NCI-H2171 treated with DMSO at 0.1 percent for 48 hours (cell line): ENCODE results near the gene GNAS-AS1.

ENCODE experiments used
- DNase-seq: peaks from one replicate; lab custom pipeline; 2025; lab: John Stamatoyannopoulos, UW

GNAS-AS1 gene

DNA sequence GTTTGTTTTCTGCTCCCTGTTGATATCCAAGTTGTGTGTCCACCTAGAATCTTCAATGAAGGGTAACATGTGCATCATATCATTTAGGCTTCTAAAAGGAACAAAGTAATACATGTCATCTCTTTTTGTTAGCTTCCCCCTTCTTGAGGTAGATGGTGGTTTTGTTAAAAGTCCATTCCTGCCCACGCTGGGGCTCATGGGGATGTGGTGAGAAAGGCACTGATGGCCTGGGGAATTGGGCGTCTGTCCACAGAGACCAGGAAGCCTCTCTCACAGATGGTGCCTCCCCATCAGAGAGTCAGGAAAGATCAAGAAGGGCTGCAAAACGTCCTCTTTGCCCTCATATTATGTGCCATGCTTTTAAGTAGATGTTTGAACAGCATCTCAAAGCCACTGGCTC is 34.3 kb upstream of the GNAS-AS1 start:
- no peak for DNase-seq

DNA sequence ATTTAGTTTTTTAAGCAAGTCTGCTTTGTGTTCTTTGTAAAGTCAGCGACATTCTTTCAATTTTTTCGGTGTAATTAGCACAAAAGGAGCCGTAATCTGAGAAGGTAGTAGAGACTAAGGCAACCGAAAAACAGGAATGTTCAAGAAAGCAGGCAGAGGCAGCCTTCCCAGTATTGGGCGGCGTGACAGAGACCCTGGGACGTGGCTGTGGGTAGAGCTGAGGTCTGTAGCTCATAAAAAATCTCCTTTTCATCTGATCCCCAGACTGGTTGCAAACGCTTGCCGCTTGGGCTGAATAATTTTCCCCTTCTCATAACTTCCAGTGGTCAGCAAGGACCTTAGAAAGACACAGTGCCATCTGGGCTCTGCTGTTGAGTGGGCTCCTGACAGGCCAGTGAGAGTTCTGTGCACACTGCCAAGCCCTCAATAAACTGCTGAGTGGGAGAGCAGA is 32.6 kb upstream of the GNAS-AS1 start:
- DNase-seq, result no peak

DNA sequence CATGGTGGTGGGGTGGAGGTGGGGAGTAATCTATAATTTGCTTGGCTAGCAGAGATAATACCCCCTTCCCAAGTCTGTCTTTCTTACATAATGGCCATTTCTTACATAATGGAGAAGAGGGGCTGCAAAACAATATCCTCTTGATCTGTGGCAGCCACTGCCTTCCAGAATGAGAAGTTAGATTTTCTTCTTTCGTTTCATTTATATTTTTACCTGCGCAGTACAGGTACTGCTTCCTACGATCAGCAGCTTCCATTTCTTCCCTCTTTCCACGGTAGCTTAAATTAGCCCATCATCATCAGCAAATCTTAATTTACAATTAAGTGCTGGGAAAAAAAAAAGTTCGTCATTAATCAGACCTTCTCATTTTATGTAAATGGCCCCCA is 32.0 kb upstream of the GNAS-AS1 start:
- no peak for DNase-seq

DNA sequence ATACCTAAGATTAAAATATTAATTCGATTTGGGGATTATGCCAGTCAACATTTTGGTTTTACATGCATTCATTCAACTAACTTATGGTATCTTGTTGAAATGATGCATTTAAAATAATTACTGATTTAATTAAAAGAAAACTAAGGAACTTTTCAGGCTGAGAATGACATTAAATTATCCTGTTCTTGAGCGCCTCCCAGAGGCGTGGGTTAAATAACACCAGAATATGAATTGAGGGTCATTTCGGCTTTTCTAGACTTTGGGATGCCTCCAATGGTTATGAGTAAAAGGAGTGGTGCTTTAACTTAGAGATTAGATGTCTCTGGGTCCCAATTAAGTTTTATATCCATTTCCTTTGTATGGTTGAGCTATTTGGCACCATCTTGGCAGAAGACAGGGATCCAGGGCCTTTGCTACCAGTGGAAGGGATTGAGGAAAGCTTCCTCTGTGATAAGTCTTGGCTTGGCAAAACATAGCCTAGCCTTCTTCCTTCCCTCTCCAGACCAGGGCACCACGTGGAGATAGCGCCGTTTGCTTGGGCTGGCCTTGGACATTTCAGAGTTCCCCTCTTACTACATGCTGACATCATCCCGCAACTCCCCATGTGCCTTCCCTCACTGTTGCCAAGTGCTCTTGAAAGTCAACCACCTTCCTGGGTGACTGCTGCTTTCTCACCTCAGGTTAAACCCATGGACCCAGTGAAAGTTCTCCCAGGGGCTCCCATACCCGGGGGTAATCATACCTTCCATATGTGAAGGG is 30.5 kb upstream of the GNAS-AS1 start:
- DNase-seq, result no peak

DNA sequence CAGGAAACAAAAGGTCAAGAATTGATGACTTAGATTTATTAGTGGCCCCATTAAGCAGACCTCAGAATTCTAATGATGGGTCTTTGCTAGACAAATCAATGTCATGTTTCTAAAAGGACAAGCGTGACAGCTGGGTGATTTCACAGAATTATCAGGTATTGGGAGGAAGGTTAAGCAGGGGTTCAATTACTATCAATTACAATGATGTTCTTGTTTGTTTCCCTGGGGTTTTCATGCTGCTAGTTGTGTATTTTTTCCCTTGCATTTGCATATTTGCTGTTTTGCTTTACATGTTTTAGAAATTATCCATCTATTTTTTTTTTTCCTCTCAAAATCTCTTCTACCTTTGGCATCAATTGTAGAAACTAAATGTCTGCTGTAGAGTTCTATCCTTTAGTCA is 29.7 kb upstream of the GNAS-AS1 start:
- no peak for DNase-seq

DNA sequence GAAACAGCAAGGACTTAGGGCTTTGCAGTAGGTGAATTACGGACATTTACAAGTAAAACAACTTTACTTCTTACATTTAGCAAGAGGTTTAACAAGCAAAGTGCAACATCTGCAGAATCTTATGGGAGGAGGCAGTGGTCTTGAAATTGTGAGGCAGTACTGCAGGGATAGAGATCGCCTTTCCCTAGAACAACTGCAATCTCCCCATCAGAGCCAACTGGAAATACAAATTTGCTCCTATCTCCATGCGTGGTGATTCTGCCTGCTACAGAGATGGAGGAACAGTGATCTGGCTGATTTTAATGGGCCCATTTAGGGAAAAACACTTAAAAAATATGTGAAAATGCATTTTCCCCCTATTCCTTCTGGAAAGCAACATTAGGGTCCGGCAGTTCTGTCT is 27.7 kb upstream of the GNAS-AS1 start:
- no peak for DNase-seq

DNA sequence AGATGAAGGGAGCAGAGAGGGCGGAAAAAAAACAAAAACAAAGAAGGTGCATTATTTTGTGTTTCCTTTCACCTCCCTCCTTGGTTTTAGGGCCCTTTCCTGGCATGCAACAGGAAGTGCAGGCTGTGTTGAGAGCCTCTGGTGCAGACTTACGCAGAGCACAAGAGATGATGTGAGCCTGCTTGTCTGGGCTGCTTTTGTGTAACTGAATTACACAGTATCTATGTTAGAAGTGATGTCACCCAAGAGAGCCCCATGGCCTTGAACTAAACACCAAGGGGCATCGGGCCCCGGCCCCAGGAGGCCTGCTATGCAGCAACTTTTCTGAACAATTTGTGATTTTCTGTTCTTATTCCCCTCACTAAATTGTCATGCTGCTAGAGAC is 27.3 kb upstream of the GNAS-AS1 start:
- DNase-seq, result no peak

DNA sequence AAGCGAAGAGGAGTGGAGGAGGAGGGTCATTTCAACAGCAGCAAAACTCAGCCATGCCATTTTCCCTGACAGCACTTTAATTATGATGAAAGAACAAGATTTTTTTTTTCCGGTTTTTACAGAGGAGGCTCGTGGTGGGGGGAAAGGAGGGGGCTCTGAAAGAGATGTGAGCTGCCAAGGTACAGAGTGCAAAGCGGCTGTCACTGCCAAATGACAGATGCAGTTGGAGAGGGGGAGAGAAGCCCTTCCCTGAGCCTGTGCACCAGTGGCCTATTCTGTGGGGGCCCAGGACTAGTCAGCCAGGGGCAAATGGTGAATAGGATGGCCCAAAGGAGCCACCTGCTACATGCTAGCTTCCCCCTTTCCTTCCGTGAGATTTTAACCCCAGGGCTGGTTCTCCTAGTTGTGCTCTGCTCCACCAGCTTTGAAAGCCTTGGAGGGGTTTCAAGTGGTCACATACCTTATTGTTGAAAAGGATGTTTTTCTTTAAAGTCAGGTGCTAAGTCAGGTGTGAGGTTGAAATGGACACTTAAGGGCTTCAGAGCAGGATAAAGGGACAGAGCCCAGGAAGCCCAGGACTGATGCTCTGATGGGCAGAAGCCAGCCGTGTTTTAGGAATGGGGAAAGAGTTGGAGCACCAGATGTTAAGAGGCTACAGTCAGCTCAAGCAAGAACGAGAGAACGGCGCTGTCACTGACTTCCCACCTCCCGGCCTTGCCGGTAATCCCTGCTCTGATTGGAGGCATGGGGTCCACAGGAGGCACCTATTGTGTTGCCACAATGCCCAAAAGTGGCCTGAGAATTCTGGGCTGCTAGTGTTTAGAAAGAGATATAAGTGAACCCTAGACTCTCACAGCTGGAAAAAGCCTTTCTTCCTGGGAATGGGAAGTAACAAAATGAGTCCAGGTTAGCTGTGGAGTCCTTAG is 26.6 kb upstream of the GNAS-AS1 start:
- peak; percentile 35 for DNase-seq

DNA sequence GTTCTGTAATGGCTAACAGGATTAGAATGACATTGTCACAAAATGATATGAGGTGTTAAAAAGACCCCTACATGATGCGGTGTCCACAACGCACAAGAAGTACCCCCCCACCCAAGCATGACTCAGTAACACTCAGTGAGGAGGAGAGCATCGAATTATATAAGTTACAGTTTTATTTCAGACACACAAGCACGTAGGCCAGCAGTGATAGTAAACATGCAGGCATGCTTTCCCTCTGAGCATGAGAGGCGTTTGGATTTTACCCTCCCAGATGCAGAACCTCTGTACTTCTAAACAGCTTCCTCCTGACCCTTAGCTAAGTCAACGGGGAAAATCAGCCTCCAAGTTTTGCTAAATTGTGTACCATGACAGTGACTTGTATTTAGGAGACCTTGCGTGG is 25.7 kb upstream of the GNAS-AS1 start:
- DNase-seq, result no peak

DNA sequence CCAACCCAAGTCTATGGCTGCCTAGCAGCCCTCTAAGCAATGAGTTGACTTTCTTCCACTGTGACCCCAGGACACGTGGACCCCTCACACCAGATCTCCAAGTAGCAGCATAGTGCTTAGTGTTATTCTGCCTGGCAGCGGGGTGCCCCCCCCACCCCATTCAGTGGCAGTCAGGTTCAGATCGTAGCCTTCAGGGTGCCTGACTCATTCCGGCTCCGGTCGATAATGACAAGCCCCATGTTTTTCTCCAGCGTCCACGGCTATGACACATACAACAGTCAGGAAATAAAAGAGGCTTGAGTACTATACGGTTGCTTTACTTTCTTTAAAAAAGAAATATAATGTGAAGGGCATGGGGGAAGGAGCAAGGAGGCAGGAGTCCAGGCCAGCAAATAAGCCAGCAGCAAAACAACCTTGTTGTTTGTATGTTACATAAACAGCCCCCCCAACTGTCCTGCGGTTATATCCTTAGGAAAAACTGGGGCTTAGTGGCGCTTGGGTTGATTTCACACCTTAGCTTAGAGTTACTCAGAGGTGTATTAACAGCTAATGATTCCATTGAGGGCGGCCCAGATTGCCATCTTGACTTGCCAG is 24.9 kb upstream of the GNAS-AS1 start:
- DNase-seq, result no peak

DNA sequence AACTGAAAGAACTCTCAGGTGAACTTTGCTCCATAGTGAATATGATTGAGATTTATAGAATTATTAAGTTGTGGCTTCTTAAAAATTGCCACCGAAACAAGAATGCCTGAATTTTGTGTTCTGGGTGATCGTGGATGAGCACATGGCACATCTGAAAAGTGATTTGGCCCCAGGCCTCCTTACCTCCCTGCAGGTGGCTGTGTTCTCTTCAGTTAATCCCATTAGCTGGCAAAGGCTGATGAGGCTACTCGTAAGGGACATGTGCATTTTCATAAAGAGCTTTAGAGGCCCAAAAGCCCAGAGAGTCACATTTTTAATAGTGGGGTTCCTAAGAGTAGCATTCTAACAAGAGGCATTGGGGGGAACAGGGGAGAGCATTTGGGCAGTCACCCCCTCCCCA is 24.4 kb upstream of the GNAS-AS1 start:
- DNase-seq, result no peak

DNA sequence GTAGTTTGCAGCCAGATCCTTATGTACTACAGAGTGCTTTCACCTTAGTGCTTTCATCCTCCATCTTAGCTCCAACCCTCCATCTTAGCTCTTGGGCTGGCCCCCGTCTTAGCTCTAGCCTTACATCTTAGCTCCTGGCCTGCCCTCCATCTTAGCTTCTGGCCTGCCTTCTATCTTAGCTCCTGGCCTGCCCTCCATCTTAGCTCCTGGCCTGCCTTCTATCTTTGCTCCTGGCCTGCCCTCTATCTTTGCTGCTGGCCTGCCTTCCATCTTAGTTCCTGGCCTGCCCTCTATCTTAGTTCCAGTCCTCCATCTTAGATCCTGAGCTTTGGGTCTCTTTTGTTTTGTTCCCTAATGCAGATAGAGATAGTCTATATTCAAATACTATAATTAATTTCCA is 23.8 kb upstream of the GNAS-AS1 start:
- DNase-seq, result no peak

DNA sequence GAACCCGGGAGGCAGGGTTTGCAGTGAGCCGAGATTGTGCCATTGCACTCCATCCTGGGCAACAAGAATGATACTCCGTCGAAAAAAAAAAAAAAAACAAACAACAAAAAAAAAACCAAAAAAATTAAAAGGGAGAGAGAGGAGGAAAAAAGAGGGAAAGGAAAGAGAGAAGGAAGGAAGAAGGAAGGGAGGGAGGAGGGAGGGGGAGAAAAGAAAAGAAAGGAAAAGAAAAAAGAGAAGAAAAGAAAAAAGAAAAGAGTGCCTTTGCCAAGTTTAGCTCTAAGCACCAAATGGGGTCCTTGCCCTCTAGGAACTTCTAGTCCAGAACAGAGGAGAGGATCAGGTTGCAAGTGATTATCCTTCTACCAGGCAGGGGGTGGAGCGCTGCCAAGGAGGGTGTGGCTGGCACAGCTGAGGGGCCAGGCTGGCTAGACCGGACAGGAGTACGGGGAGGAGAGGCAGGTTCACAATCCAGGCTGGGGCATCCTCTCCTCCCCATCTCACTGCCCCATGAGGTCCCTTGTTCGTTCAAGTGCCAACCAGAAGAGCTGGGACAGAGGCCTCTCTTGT is 20.9 kb upstream of the GNAS-AS1 start:
- DNase-seq, result no peak

DNA sequence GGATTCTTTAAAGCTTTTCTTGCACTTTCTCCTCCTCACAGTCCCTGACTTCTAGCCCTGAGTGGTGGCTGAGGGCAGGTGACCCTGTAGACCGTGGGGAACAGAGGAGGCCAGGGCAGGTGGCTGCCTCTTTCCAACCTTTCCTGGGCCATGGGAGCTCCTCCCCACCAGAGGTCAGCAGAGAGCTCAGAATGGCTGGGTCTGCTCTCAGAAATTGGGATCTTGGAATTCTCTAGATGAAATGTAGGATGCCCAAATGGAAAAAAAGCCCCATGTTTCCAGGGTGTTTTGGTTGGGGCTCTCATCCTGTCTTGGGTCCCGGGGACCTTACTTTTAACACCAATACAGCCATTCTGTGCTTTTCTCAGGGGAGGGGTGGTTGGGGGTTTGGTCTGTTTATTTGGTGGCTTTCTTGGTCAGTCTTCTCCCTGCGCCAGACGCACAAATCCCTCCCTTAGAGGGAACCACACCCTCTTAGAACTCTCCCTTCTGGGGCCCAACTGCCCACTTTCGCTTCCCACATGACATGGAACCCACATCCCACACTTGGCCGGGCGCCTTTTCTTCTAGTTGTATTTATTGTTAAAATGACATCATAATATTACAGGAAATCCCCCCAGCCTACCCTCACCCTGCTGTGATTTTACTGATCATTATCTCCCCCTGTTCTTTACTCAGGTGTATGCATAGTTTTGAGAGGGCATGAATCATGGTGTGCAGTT is 19.8 kb upstream of the GNAS-AS1 start:
- peak; percentile 83 for DNase-seq

DNA sequence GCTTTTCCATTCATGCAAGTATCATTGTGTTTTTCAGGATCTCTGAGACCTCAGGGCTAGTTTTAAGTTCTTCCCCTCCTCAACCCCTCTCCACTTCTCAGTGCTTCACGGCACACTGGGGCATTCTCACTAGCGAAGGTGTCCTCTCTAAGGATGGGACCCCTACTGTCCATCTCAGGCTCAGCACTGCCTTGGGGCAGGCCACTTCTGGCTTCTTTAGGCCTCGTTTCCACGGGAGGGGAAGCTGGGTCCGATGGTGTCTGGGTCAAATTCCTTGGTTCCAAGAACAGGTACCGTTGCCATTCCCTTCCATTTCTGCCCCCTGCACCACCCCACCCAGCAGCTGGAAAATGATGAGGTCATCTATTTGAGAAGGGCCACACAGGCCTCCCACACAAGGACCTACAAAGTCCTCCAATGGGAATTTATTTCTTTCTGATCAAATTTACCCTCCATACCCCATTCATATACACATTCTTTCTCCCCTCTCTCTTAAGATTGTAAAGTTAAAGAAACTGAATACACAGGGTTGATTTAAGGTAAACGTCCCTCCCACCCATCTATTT is 19.0 kb upstream of the GNAS-AS1 start:
- no peak for DNase-seq

DNA sequence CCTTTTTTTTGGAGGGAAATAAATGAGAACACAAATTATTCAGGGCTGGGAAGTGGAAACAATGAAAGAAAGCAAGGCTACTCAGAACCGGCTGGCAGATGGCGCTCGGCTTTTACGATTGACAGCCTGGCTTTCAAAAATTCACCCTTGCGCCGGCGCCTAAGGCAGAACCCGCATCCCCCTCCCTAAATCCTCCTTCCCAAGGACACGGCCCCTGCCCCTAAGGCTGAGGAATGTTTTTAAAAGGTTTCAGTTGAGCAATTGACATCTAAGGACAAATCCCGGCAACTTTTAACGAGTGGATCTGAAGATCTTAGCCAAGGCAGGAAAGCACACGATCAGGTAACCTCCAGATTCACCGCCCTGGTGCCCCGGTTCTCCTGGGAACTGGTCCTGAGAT is 18.1 kb upstream of the GNAS-AS1 start:
- peak; percentile 70 for DNase-seq

DNA sequence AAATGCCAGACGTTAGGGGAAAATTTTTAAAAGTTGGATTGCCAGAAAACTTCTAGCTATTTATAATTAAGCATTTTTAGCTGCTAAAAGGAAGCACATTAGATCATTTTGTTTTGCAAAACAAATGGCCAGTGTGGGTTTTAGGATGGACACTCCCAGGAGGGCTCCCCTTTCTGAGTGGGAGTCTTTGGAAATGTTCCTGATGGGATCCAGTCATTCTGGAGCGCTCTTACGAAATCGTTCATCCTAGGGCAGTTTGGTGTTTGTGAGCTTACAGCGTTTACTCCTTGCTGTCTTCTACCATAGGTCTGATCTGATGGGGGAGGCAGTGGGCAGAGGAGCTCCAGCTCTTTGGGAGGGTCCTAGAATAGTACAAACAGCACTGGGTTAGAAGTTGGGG is 16.5 kb upstream of the GNAS-AS1 start:
- DNase-seq, result no peak

DNA sequence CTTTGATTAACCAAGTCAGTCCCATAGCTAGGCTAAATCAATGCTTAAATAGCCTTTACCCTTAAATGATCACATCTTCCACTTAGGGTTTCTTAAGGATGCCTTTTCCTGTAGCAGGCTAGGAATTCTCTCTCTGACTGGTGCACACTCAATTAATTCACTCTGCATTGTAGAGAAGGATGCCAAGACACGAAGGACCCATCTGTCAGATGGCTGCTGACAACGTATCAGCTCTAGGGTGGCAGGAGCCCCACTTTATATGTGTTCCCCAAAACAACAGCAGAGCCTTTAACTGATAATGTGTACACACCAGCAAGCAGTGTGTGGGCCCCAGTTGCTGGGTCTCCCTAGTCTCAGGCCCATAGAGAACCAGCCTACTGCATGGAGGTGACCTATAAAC is 15.1 kb upstream of the GNAS-AS1 start:
- no peak for DNase-seq

DNA sequence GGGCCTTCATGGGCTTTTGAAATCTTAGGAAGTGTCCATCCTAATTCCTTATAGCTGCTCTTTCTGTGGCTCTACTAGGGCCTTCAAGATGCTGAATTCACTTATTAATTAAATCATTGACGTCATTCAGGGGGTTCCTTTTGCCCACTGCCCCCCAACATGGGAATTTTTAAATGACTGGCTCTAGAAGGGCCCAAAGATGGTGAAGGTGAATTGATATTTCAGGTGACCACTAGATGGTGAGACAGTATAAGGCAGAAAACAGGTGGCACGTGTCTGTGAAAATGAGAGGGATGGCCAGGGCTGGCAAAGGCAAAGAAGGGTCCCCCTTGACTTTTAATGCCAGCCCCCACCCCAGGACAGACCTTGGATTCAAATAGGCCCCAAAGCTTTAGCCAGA is 13.6 kb upstream of the GNAS-AS1 start:
- DNase-seq, result no peak

DNA sequence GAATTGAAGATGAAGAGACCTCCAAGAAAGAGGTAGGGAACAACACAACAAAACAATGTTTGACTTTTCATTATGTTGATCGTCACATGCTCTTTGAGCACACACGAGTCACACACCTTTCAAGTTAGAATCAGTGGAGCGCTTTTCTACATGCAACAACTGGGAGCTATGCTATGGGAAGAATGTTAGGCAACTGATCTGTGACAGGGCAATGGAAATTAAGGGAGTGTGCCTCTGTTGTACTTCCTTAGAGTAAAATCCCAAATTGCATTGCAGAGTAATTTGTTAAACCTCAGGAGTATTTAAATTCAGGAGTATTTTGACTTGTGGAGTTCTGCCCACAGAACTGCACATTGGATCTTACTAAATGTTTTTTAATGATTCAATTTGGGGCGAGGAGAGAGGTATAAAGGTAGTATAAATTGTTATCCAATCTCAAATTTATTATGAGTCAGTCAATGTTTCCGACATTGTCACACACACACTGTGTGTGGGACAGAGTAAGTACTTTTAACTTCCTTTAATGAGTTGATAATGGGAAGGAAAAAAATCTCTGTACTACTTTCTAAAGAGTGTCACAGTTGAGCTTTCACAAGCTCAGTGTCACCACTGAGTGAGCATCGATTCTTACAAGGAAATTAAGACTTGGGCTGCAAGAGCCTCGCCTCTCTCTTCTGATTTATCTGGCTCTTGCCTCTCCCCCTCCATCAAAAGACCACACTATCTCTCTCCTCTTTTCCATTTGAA is 12.5 kb upstream of the GNAS-AS1 start:
- DNase-seq, result no peak
